Measurements from ENCODE around the gene SEC31B. TPM values are rescaled to one million over a fixed set of nuclear protein-coding genes. Genes with fewer than 3 reads are reported as not detected.

The SEC31B gene, protein sequence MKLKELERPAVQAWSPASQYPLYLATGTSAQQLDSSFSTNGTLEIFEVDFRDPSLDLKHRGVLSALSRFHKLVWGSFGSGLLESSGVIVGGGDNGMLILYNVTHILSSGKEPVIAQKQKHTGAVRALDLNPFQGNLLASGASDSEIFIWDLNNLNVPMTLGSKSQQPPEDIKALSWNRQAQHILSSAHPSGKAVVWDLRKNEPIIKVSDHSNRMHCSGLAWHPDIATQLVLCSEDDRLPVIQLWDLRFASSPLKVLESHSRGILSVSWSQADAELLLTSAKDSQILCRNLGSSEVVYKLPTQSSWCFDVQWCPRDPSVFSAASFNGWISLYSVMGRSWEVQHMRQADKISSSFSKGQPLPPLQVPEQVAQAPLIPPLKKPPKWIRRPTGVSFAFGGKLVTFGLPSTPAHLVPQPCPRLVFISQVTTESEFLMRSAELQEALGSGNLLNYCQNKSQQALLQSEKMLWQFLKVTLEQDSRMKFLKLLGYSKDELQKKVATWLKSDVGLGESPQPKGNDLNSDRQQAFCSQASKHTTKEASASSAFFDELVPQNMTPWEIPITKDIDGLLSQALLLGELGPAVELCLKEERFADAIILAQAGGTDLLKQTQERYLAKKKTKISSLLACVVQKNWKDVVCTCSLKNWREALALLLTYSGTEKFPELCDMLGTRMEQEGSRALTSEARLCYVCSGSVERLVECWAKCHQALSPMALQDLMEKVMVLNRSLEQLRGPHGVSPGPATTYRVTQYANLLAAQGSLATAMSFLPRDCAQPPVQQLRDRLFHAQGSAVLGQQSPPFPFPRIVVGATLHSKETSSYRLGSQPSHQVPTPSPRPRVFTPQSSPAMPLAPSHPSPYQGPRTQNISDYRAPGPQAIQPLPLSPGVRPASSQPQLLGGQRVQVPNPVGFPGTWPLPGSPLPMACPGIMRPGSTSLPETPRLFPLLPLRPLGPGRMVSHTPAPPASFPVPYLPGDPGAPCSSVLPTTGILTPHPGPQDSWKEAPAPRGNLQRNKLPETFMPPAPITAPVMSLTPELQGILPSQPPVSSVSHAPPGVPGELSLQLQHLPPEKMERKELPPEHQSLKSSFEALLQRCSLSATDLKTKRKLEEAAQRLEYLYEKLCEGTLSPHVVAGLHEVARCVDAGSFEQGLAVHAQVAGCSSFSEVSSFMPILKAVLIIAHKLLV
- 5.1 and 7.1 TPM in 2 replicates for total RNA-seq

DNA sequence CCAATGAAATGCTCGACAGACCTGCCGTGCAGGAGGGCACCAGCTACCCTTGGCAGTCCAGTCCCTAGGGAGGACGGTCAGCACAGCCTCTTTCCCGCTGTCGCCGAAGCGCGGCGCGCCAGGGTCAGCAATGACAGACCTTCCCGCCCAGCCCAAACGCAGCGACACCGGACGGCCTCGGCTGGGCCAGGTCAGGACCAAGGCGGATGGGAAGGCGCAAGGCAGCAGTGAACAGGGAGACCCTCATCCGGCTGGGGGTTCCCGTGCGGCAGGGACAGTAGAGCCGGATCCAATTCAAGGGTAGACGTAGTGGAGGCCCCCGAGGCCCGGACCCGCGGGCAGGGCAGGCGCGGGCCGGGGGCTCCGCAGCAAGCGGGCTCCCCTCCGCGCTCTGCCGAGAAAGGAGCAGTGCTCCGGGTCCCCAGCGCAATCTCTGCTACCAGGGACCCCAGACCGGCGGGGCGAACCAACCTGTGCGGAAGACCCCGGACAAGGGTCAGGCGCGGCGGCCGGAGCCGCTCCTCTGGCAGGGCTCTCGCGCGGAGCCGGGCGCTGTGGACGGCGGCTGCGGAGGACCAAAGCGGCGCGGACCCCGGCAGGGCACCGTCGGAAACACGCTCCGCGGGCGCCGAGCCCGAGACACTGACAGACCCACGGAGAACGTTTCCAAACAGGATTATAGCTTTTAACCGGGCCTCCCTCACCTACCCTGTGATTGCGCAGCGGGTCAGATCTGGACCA is at the start of gene SEC31B:
Gene SEC31B (minus strand): TSS at position 551 of the 741 bp plus-strand sequence. CDS start 2,909 bp downstream, outside the sequence.

DNA sequence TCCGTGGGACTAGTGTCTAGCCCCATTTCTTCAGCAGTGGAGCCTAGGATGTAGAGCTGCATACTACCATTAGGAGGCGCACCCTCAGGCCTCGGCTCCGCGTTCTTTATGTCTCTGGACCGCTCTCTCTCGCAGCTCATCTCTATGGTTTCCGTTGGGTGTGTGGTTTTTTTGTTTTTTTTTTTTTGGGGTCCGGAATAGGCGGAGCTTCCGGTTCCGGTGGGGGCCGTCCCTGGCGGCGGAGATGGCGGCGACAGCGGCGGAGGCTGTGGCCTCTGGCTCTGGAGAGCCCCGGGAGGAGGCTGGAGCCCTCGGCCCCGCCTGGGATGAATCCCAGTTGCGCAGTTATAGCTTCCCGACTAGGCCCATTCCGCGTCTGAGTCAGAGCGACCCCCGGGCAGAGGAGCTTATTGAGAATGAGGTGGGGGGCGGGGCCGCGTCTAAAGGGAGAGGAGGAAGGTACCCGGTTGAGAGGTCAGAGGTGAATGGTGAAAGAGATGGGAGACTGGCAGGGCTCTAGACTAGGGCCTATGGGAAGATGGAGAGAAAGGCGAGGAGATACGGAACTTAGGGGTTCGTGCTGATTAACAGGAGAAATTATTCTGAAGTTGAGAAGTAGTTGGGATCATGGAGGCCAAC is 16.2 kb upstream of the SEC31B start, which contains the start of gene HIF1AN:
Gene HIF1AN (plus strand): TSS at position 229 of the 639 bp plus-strand sequence. CDS start 16 bp downstream, at position 245.

DNA sequence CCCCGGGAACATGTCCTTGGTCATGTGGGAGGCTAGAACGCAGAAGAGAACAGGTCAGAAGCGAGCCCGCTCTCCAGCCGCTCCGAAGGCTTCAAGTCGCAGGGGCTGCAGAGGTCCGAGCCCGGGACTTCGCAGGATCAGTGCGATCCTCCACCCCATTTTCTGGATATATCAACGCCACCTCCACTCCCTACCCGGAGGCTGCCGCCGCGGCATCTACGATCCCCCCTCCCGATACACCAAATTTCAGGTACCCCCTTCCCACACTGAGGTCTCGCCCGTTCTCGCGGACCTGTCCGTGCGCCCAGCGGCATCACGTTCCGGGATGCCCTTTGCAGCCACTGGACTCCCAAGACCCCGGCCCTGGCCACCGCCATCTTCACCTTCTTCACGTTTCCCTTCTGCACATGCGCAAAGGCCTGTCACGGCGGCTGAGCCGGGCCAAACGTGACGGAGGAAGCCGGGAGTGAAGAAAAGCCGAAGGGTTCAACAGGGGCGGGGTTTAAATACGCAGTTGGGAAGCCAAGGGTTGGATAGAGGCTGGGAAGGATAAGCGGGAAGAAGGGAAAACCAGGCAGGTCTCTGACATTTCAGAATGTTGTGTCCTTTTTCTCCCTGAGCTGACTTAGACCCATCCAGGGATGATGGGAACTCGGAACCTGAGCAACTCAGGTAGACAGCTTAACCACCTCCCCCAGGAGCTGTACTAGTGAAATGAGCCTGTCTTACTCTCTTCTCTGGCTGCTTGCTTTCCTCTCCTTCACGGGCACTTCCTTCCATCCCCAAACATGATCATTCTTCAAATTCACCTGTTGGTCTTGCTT is 10.0 kb upstream of the SEC31B start, which contains the start of gene NDUFB8:
Gene NDUFB8 (minus strand): TSS at position 397 of the 824 bp plus-strand sequence. CDS start 20 bp downstream, at position 377.

DNA sequence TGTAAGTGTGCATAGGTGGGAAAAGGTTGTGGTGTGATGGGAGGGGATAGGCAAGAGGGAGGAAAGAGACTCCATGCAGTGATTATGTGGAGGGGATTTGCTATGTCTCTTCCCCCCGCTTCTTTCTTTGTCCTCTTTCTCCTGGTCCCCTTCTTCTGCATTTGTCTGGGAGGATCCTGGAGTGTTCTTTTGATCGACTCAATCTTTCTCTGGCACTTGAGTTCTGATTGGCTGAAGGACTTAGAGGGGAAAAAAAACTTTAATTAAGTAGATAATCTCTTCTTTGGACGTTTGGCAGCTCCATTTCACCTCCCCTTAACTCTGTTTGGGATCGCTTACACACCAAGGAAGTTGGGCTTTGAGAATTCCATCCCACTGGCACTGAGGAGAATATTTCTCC is 57.0 kb downstream of the SEC31B start, which contains the start of gene WNT8B:
Gene WNT8B (plus strand): TSS at position 301 of the 400 bp plus-strand sequence. CDS start 160 bp downstream, outside the sequence.

Other genes starting within 250 kb of the SEC31B start
- 20.4 and 33.2 TPM in 2 replicates for gene BLOC1S2, start 233.2 kb downstream of the SEC31B start, total RNA-seq
- not detected in 2 replicates for gene PKD2L1, start 189.6 kb downstream of the SEC31B start, total RNA-seq
- gene SCD, start 172.6 kb downstream of the SEC31B start, total RNA-seq, result 856 and 1,449 TPM in 2 replicates
- gene WNT8B, start 56.9 kb downstream of the SEC31B start, total RNA-seq, result not detected in 2 replicates
- 81.3 and 86.6 TPM in 2 replicates for gene NDUFB8, start 10.0 kb upstream of the SEC31B start, total RNA-seq
- 9.9 and 11.2 TPM in 2 replicates for gene HIF1AN, start 16.1 kb upstream of the SEC31B start, total RNA-seq
- not detected in 2 replicates for gene PAX2, start 225.7 kb upstream of the SEC31B start, total RNA-seq